Epithelial cell of umbilical artery (primary cell): Measurements from ENCODE around the gene HSPA14. TPM values are rescaled to one million over a fixed set of nuclear protein-coding genes. Genes with fewer than 3 reads are reported as not detected.

Experiments
- total RNA-seq: library from RNA; depleted of rRNA; stranded (reverse); fragments of >200 nt; gene quantifications from 2 replicates; pipeline ENCODE4 v1.2.3, GENCODE V29; 2014

The HSPA14 gene, protein sequence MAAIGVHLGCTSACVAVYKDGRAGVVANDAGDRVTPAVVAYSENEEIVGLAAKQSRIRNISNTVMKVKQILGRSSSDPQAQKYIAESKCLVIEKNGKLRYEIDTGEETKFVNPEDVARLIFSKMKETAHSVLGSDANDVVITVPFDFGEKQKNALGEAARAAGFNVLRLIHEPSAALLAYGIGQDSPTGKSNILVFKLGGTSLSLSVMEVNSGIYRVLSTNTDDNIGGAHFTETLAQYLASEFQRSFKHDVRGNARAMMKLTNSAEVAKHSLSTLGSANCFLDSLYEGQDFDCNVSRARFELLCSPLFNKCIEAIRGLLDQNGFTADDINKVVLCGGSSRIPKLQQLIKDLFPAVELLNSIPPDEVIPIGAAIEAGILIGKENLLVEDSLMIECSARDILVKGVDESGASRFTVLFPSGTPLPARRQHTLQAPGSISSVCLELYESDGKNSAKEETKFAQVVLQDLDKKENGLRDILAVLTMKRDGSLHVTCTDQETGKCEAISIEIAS
- total RNA-seq = 14.9 and 23.1 TPM in 2 replicates

GRCh38 chr10:14837757-14838581 is at the start of gene HSPA14, which contains the start of the genes CDNF and MSANTD7:
Gene HSPA14, plus strand, starts transcription at chr10:14838306. Its CDS starts 97 bp downstream, at chr10:14838403.
Gene CDNF, minus strand, starts transcription at chr10:14838037. Its CDS starts 91 bp downstream, at chr10:14837946.
Gene MSANTD7, plus strand, starts transcription at chr10:14838306. Its CDS starts 3,979 bp downstream, at chr10:14842285.

DNA sequence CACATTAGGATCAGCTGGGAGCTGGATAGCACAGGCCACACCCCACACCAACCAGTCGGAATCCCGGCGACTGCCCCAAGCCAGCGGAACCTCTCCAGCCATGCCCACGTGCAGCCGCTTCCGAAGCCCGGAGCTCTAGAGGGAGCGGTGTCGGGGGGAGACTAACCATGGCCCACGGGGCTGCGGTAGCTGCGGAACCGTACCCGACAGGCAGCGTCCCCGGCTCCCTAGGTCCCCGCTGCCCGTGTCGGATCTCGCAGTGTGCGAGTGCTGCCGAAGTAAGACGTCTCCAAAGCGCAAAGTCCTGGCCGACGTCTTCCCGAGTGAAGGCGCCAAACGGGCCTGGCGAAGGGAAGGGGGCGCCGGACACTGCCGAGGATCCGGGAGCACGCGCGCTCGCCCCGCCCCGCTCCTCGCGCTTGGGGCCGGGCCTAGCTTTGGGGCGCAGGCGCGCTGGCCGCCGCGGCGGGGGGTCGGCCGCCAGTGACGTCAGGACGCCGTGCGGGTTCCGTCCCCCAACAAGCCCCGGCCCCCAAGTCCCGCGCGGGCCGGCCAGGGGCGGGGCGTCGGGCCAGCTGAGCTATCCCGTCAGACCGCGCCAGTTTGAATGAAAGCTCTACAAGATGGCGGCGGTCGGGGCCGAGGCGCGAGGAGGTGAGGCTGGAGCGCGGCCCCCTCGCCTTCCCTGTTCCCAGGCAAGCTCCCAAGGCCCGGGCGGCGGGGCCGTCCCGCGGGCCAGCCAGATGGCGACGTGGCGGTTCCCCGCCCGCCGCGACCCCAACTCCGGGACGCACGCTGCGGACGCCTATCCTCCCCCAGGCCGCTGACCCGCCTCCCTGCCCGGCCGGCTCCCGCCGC is 40.4 kb downstream of the HSPA14 start, which contains the start of gene SUV39H2:
Gene SUV39H2 (plus strand): TSS at position 601 of the 858 bp plus-strand sequence. CDS start 23 bp downstream, at position 624.

Other genes with a start within 250 kb of the HSPA14 start
- 112 and 146 TPM in 2 replicates for gene FAM107B, start 63.4 kb upstream of the HSPA14 start, total RNA-seq
- 0.32 and 0.61 TPM in 2 replicates for gene CDNF, start 269 bp upstream of the HSPA14 start, total RNA-seq
- 20.1 and 24.8 TPM in 2 replicates for gene MSANTD7, start within 50 bp of the HSPA14 start, total RNA-seq
- gene SUV39H2, start 40.6 kb downstream of the HSPA14 start, total RNA-seq = 17.2 and 30.2 TPM in 2 replicates
- gene DCLRE1C, start 115.8 kb downstream of the HSPA14 start, total RNA-seq = 6.2 and 8.5 TPM in 2 replicates
- 0.61 TPM in 1 of 2 replicates, not detected in the other for gene MEIG1, start 121.1 kb downstream of the HSPA14 start, total RNA-seq
- gene OLAH, start 205.6 kb downstream of the HSPA14 start, total RNA-seq = under 0.01 TPM in 1 of 2 replicates, not detected in the other